Right cardiac atrium (tissue), 5 donors: ENCODE data around the gene TYW1. TPM values are rescaled to one million over a fixed set of nuclear protein-coding genes. Genes with fewer than 3 reads are reported as not detected.
"Not testable (repeated sequence)": the region's sequence is repeated elsewhere in the genome, so short reads cannot be mapped to it uniquely, and the experiment has no call there.

Source experiments
- ATAC-seq, 2 donors: fragments of 200-7000 bp; cut with Tn5 transposase; one replicate each; pipeline versions ENCODE4 v1.8.0 to v1.9.1; 2020; ENCODE audit warnings: moderate library complexity in 2 of 2, mild to moderate bottlenecking in 1 of 2
- DNase-seq, 3 donors: peaks; one replicate each; pipeline ENCODE4 v3.0.0-alpha.2; 2020
- H3K27ac ChIP-seq: one replicate; pipeline ENCODE4 v1.5.1; 2013; ENCODE audit warnings: mild to moderate bottlenecking, low read length, control low read depth, moderate library complexity
- H3K27me3 ChIP-seq: one replicate; pipeline ENCODE4 v1.6.1; 2013; ENCODE audit not compliant: control insufficient read depth, insufficient read depth
- H3K4me1 ChIP-seq: one replicate; pipeline ENCODE4 v1.6.1; 2013; ENCODE audit warnings: low read length; ENCODE audit not compliant: control insufficient read depth, insufficient read depth
- H3K4me3 ChIP-seq: one replicate; pipeline ENCODE4 v1.5.1; 2013; ENCODE audit warnings: low read length, control low read depth
- H3K9me3 ChIP-seq: one replicate; pipeline ENCODE4 v1.6.1; 2013; ENCODE audit warnings: low read length; ENCODE audit not compliant: control insufficient read depth
- WGBS: extraction: QIAGEN DNeasy Blood & Tissue Kit; methylation state at CpG from one replicate; pipeline ENCODE4 v1.1.7; 2013; 5-methylcytosine and 5-hydroxymethylcytosine counted together
- intact Hi-C, 4 donors: fragments of 100-400 bp; cut with DNase I; formaldehyde crosslinking; loops; one replicate each; pipeline versions ENCODE4 v1.11.0 to v1.14.0; 2022 to 2023
- polyA plus RNA-seq: library from polyadenylated mRNA; stranded (reverse); fragments of 200-250 nt; gene quantifications from one replicate; pipeline ENCODE4 v1.2.3, GENCODE V29; 2013
- total RNA-seq, 4 donors: library from RNA; stranded (reverse); fragmentation: NEBNext Ultra II Directional; extraction: Animal tissue kit (Norgen Biotek cat#: 25700); gene quantifications; one replicate each; pipeline ENCODE4 v1.2.1, GENCODE V29; 2021
- donor health status: healthy with polysubstance abuse.
- donor health status: DM: no; HTN: yes; CAD: no.
- donor health status: DM: no; HTN: no; CAD: no.
- donor health status: DM: no; HTN: yes; CAD: no; lungs with severe emphysema.
- donor health status: DM: yes; HTN: yes; CAD: no.

TYW1 gene
- total and polyA plus RNA-seq, 5 donors = 7.0 to 12.1 (median 11.7) TPM

- intact Hi-C loops = not testable (repeated sequence)
- 32% methylated on average over 5 of the region's 5 CpGs for WGBS
- peak; percentile 63 for ATAC-seq
These were observed 229.8 kb downstream of the TYW1 start for GRCh38 chr7:67226340-67226907.

GRCh38 chr7:67226967-67227366, 230.3 kb downstream of the TYW1 start:
- DNase-seq, intact Hi-C loops, H3K4me3 ChIP-seq, H3K27me3 ChIP-seq, ATAC-seq, H3K27ac ChIP-seq, H3K4me1 ChIP-seq, H3K9me3 ChIP-seq: not testable (repeated sequence)
- WGBS = 68% methylated on average over 6 of the region's 6 CpGs

More at GRCh38 chr7:67226340-67226907, 229.8 kb downstream of the TYW1 start:
- H3K27ac ChIP-seq = peak overlapping the region; percentile 64
- H3K27me3 ChIP-seq, H3K4me3 ChIP-seq, H3K4me1 ChIP-seq, H3K9me3 ChIP-seq: not testable (repeated sequence)
- DNase-seq = peak; percentile 37 to 68 (median 58)

GRCh38 chr7:67229018-67229417, 232.4 kb downstream of the TYW1 start:
- not testable (repeated sequence) for H3K27ac ChIP-seq, H3K4me3 ChIP-seq

GRCh38 chr7:67230029-67230428, 233.4 kb downstream of the TYW1 start:
- H3K4me1 ChIP-seq, DNase-seq, H3K9me3 ChIP-seq, H3K27ac ChIP-seq, intact Hi-C loops, H3K27me3 ChIP-seq, H3K4me3 ChIP-seq: not testable (repeated sequence)
- ATAC-seq = peak; percentile 69 to 70
- 29% methylated on average over 1 of the region's 1 CpG for WGBS

More at GRCh38 chr7:67229018-67229417, 232.4 kb downstream of the TYW1 start:
- ATAC-seq, H3K27me3 ChIP-seq, intact Hi-C loops, DNase-seq, H3K4me1 ChIP-seq, H3K9me3 ChIP-seq: not testable (repeated sequence)
- WGBS = 90% methylated on average over 9 of the region's 9 CpGs

GRCh38 chr7:67233506-67233905, 236.9 kb downstream of the TYW1 start:
- H3K4me3 ChIP-seq, H3K4me1 ChIP-seq, intact Hi-C loops, DNase-seq, ATAC-seq, H3K9me3 ChIP-seq, H3K27ac ChIP-seq, H3K27me3 ChIP-seq: not testable (repeated sequence)
- WGBS = 95% methylated on average over 7 of the region's 7 CpGs

GRCh38 chr7:67236216-67236615, 239.6 kb downstream of the TYW1 start:
- H3K4me1 ChIP-seq, H3K27me3 ChIP-seq, H3K9me3 ChIP-seq, intact Hi-C loops, H3K4me3 ChIP-seq, H3K27ac ChIP-seq: not testable (repeated sequence)
- peak; percentile 36 to 64 for ATAC-seq
- WGBS = 51% methylated on average over 7 of the region's 7 CpGs
- peak; percentile 12 to 52 (median 51) for DNase-seq

- DNase-seq, H3K4me3 ChIP-seq, H3K27ac ChIP-seq, intact Hi-C loops, ATAC-seq, H3K9me3 ChIP-seq, H3K4me1 ChIP-seq, H3K27me3 ChIP-seq: not testable (repeated sequence)
- 98% methylated on average over 1 of the region's 1 CpG for WGBS
These were observed 246.2 kb downstream of the TYW1 start for GRCh38 chr7:67242871-67243270.

- WGBS = 98% methylated on average over 4 of the region's 5 CpGs
- H3K4me1 ChIP-seq, H3K27me3 ChIP-seq, H3K9me3 ChIP-seq, H3K27ac ChIP-seq, H3K4me3 ChIP-seq, DNase-seq, intact Hi-C loops, ATAC-seq: not testable (repeated sequence)
These were observed 251.7 kb downstream of the TYW1 start for GRCh38 chr7:67248364-67248763.

- intact Hi-C loops = no loop called here
These were observed 255.4 kb downstream of the TYW1 start for GRCh38 chr7:67251986-67252558.

GRCh38 chr7:67255076-67255475, 258.4 kb downstream of the TYW1 start:
- H3K4me3 ChIP-seq, H3K27me3 ChIP-seq, intact Hi-C loops, DNase-seq, H3K27ac ChIP-seq, H3K9me3 ChIP-seq, ATAC-seq, H3K4me1 ChIP-seq: not testable (repeated sequence)
- 93% methylated on average over 2 of the region's 3 CpGs for WGBS

More at GRCh38 chr7:67251986-67252558, 255.4 kb downstream of the TYW1 start:
- WGBS = 96% methylated on average over 1 of the region's 1 CpG
- no peaks in the 10 kb centered on the region for H3K4me1 ChIP-seq
- H3K4me3 ChIP-seq = no peak overlapping the region
- H3K9me3 ChIP-seq = no peaks in the 10 kb centered on the region
- no peaks in the 10 kb centered on the region for H3K27me3 ChIP-seq
- DNase-seq = no peak
- H3K27ac ChIP-seq = no peak overlapping the region
- no peak for ATAC-seq

- H3K4me3 ChIP-seq, H3K27me3 ChIP-seq, H3K4me1 ChIP-seq, ATAC-seq, intact Hi-C loops, H3K27ac ChIP-seq, H3K9me3 ChIP-seq, DNase-seq: not testable (repeated sequence)
- 73% methylated on average over 1 of the region's 1 CpG for WGBS
These were observed 261.1 kb downstream of the TYW1 start for GRCh38 chr7:67257779-67258178.
